Measurements from ENCODE around the gene TENM4. TPM values are rescaled to one million over a fixed set of nuclear protein-coding genes. Genes with fewer than 3 reads are reported as not detected.

The TENM4 gene
- total and polyA plus RNA-seq, 5 experiments from 2014 or later: not detected

GRCh38 chr11:79033833-79034232, 407.0 kb downstream of the TENM4 start:
- no peak overlapping the region for H3K4me3 Mint-ChIP-seq
- peaks cover 13 to 43% (median 22%) of the 10 kb centered on the region in 5 donors for H3K27me3 Mint-ChIP-seq
- POLR2A ChIA-PET: no interaction called here
- no peak for DNase-seq
- no peaks in the 10 kb centered on the region for H3K4me1 Mint-ChIP-seq
- no peak for ATAC-seq
- H3K27ac Mint-ChIP-seq: no peak overlapping the region
- H3K36me3 Mint-ChIP-seq: no peaks in the 10 kb centered on the region
- H3K9me3 Mint-ChIP-seq: no peaks in the 10 kb centered on the region

DNA sequence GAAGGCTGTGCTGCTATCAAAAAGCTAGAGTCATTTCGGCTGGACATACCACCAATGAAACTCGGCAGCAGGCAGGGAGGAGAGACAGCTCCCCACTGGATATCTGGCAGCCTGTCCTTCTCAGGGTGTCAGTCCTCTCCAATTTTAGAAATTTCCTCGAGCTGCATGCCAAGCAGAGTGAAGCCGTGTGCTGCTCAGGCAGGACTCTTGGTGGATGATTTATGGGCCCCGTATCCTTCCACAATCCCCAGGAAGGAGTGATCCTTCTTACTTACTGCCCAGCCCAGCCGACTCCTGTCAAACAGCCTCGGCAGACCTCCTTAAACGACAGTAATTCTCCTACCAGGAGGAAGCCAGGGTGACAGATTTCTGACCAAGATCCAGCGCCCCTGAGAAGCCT, 410.4 kb downstream of the TENM4 start:
- H3K4me3 Mint-ChIP-seq: no peak overlapping the region
- POLR2A ChIA-PET: no interaction called here
- DNase-seq: no peak
- peak overlapping the region in 1 of 10 donors; percentile 46 for H3K27ac Mint-ChIP-seq
- peaks cover 10 to 69% (median 40%) of the 10 kb centered on the region in 5 donors for H3K27me3 Mint-ChIP-seq
- peaks cover 0 to 6% (median 0%) of the 10 kb centered on the region in 9 donors for H3K9me3 Mint-ChIP-seq
- no peaks in the 10 kb centered on the region for H3K36me3 Mint-ChIP-seq
- no peak for ATAC-seq
- H3K4me1 Mint-ChIP-seq: peaks cover 0 to 6% (median 3%) of the 10 kb centered on the region in 4 donors

DNA sequence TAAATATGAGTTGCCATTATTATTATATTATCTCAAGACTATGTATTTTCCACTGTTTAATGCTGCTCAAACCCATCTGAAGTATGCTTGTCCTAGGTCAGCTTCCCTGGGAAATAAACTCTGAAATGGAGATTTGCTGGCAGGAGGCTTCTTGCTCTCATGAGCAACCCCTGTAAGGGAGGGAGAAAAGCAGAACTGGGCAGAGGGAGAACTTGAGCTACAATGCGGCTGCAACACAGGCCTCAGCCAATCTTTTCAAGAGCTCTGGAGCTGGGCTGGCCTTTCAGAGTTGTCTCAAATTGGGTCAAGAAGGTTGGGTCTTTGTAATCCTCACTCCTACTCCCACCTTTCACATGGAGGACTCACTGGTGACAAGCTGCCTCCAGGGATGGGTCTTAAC, 412.6 kb downstream of the TENM4 start:
- ATAC-seq (no peak), DNase-seq (no peak)
- peaks cover 0 to 6% (median 0%) of the 10 kb centered on the region in 9 donors for H3K9me3 Mint-ChIP-seq
- H3K36me3 Mint-ChIP-seq: no peaks in the 10 kb centered on the region
- no peak overlapping the region for H3K4me3 Mint-ChIP-seq
- H3K4me1 Mint-ChIP-seq: peaks cover 0 to 6% (median 3%) of the 10 kb centered on the region in 4 donors
- peaks cover 10 to 78% (median 40%) of the 10 kb centered on the region in 5 donors for H3K27me3 Mint-ChIP-seq
- POLR2A ChIA-PET: no interaction called here
- H3K27ac Mint-ChIP-seq: peak overlapping the region in 1 of 10 donors; percentile 31

DNA sequence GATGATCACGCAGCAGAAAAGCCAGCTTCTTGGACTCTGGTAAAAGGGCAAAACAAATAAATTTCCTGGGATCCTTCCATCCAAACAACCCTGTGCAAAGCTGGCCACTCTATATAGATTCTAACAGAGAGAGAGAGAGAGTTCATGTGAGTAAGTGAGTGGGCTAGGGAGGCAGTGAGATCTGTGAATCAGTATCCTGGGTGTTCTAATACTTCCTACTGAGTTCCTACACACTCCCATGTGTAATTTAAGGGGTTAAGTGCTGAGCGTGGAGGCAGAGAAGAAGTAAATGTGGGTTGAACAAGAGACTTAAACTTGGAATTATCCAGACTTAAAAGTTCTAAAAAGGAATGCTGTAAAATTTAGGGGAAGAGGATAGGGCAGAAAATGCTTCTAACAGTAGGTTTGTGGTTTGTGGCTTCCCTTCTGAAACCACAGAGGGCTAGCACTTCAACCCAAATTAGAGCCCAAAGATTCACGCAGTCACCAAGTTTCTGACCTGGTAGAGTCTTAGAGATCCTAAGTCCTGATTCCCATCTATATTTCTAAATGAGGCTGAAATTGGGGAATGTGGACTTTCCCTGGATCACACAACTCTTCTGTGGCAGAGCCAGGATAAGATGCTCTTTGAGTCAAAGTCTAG, 413.9 kb downstream of the TENM4 start:
- Mint-ChIP-seq H3K4me1 (peaks cover 0 to 6% (median 3%) of the 10 kb centered on the region in 4 donors), H3K27me3 (peaks cover 14 to 72% (median 38%) of the 10 kb centered on the region in 5 donors), H3K27ac (no peak overlapping the region), H3K9me3 (peaks cover 0 to 6% (median 1%) of the 10 kb centered on the region in 9 donors), H3K36me3 (no peaks in the 10 kb centered on the region), H3K4me3 (no peak overlapping the region)
- POLR2A ChIA-PET: no interaction called here
- no peak for DNase-seq
- no peak for ATAC-seq

GRCh38 chr11:79025622-79026021, 415.2 kb downstream of the TENM4 start:
- H3K27me3 Mint-ChIP-seq: peaks cover 11 to 70% (median 30%) of the 10 kb centered on the region in 5 donors
- POLR2A ChIA-PET: no interaction called here
- no peaks in the 10 kb centered on the region for H3K36me3 Mint-ChIP-seq
- H3K27ac Mint-ChIP-seq: no peak overlapping the region
- H3K4me3 Mint-ChIP-seq: no peak overlapping the region
- ATAC-seq: no peak
- DNase-seq: no peak
- peaks cover 0 to 6% (median 3%) of the 10 kb centered on the region in 4 donors for H3K4me1 Mint-ChIP-seq
- H3K9me3 Mint-ChIP-seq: peaks cover 0 to 6% (median 2%) of the 10 kb centered on the region in 9 donors

GRCh38 chr11:79025097-79025496, 415.7 kb downstream of the TENM4 start:
- no peaks in the 10 kb centered on the region for H3K36me3 Mint-ChIP-seq
- H3K9me3 Mint-ChIP-seq: peaks cover 0 to 6% (median 2%) of the 10 kb centered on the region in 9 donors
- peaks cover 11 to 65% (median 30%) of the 10 kb centered on the region in 5 donors for H3K27me3 Mint-ChIP-seq
- H3K4me3 Mint-ChIP-seq: no peak overlapping the region
- no peak overlapping the region for H3K27ac Mint-ChIP-seq
- ATAC-seq (no peak), DNase-seq (no peak)
- POLR2A ChIA-PET: no interaction called here
- H3K4me1 Mint-ChIP-seq: peaks cover 0 to 6% (median 3%) of the 10 kb centered on the region in 4 donors

DNA sequence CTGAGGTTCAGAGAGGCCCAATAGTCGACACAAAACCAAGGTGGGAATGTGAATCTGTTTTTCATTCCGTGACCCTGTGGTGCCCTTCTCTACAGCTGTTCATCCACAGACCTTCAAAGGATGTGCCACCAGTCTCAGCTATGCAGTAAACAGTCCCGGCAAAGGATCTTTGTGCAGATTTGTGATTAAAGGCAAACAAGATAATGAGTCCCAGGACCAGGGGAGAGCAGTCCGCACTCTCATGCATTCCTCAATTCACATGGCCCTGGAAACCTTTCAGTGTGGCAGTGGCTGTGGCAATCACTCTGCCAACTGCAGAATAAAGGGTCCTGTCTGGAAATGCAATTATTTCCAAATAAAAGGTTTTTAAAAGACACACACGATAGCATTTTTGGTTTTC, 418.6 kb downstream of the TENM4 start:
- no peak for ATAC-seq
- Mint-ChIP-seq H3K27ac (no peak overlapping the region), H3K9me3 (peaks cover 0 to 6% (median 2%) of the 10 kb centered on the region in 9 donors), H3K36me3 (no peaks in the 10 kb centered on the region), H3K27me3 (peaks cover 11 to 47% (median 28%) of the 10 kb centered on the region in 5 donors), H3K4me1 (peaks cover 0 to 6% (median 3%) of the 10 kb centered on the region in 4 donors), H3K4me3 (no peak overlapping the region)
- POLR2A ChIA-PET: no interaction called here
- DNase-seq: no peak

DNA sequence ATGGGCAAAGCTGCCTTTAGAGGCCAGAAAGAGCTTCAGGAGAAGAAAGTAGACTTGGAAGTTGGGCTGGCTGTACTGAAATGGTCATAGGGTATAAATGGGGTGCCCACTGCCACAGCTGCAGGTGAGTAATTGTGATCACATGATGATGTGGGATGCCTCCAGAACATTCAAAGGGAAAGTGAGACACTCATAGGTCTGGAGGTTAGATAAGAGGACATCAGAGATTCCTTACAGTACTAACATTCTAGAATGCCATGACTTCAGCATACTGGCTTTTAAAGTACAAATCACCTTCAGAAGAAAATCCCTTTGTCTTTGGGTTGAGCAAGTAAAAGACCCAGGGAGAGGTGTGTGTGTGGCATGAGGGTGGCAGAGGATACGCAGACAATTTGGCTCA, 419.2 kb downstream of the TENM4 start:
- Mint-ChIP-seq H3K4me1 (peaks cover 0 to 1% (median 0%) of the 10 kb centered on the region in 4 donors), H3K27me3 (peaks cover 11 to 41% (median 28%) of the 10 kb centered on the region in 5 donors), H3K4me3 (no peak overlapping the region), H3K36me3 (no peaks in the 10 kb centered on the region), H3K9me3 (peaks cover 0 to 6% (median 1%) of the 10 kb centered on the region in 9 donors), H3K27ac (no peak overlapping the region)
- POLR2A ChIA-PET: no interaction called here
- ATAC-seq: no peak
- DNase-seq: no peak

GRCh38 chr11:79019975-79020374, 420.9 kb downstream of the TENM4 start:
- no peaks in the 10 kb centered on the region for H3K36me3 Mint-ChIP-seq
- POLR2A ChIA-PET: no interaction called here

GRCh38 chr11:79019277-79019676, 421.6 kb downstream of the TENM4 start:
- H3K36me3 Mint-ChIP-seq: no peaks in the 10 kb centered on the region
- no peak overlapping the region for H3K27ac Mint-ChIP-seq
- peaks cover 0 to 4% (median 0%) of the 10 kb centered on the region in 9 donors for H3K9me3 Mint-ChIP-seq
- H3K4me3 Mint-ChIP-seq: no peak overlapping the region
- ATAC-seq (no peak), DNase-seq (no peak)
- POLR2A ChIA-PET: no interaction called here
- peaks cover 10 to 27% (median 20%) of the 10 kb centered on the region in 5 donors for H3K27me3 Mint-ChIP-seq
- no peaks in the 10 kb centered on the region for H3K4me1 Mint-ChIP-seq

More at GRCh38 chr11:79019975-79020374, 420.9 kb downstream of the TENM4 start:
- no peak for DNase-seq
- Mint-ChIP-seq H3K27ac (no peak overlapping the region), H3K4me1 (no peaks in the 10 kb centered on the region), H3K9me3 (peaks cover 0 to 4% (median 0%) of the 10 kb centered on the region in 9 donors), H3K4me3 (no peak overlapping the region), H3K27me3 (peaks cover 10 to 27% (median 20%) of the 10 kb centered on the region in 5 donors)
- no peak for ATAC-seq

DNA sequence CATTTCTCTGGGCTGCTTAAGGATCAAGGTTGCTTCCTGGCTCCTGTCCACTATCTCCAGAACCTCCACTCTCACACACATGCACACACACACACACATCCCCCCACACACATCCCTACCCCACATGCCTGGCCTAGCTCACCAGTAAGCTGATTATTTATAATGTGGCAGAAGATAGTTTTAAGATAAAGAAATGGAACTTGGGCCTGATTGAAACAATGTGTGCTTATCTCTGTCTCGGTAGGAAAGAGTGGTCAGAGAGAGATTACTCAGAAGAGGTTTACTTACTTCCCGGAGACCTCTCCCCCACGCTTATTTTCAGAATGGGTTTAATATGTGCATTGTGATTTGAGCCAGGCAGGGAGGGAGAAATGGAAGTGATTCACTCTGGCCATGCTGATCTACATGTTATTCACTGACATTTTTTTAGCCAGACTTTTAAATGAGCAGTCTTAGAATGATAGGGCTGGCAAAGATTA, 422.4 kb downstream of the TENM4 start:
- Mint-ChIP-seq H3K9me3 (peaks cover 0 to 5% (median 0%) of the 10 kb centered on the region in 9 donors), H3K27me3 (peaks cover 9 to 26% (median 22%) of the 10 kb centered on the region in 5 donors), H3K4me1 (no peaks in the 10 kb centered on the region), H3K36me3 (no peaks in the 10 kb centered on the region), H3K27ac (no peak overlapping the region), H3K4me3 (no peak overlapping the region)
- no peak for DNase-seq
- POLR2A ChIA-PET: no interaction called here
- no peak for ATAC-seq

DNA sequence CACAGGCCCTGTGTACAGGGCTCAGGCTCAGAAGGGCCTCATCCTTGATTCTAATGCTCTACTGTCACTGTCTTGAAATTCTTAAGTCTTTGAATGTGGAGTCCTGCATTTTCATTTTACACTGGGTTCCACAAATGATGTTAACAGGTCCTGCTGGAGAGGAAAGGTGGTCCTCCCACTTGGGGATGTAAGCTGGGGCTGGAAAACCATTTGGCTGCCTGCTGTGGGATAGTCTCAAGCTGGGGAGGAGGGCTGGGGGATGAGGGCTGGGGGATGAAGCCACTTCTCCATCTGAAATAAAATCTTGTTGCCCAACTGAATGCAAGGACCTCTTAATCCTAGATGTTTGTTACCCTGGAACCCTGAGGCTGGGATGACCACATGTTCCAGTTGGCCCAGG, 423.0 kb downstream of the TENM4 start:
- Mint-ChIP-seq H3K36me3 (no peaks in the 10 kb centered on the region), H3K4me1 (no peaks in the 10 kb centered on the region), H3K27ac (no peak overlapping the region), H3K4me3 (no peak overlapping the region), H3K27me3 (peaks cover 8 to 32% (median 21%) of the 10 kb centered on the region in 5 donors), H3K9me3 (peaks cover 0 to 8% (median 0%) of the 10 kb centered on the region in 9 donors)
- ATAC-seq (no peak), DNase-seq (no peak)
- POLR2A ChIA-PET: no interaction called here

- no peak for DNase-seq
- H3K36me3 Mint-ChIP-seq: no peaks in the 10 kb centered on the region
- H3K27ac Mint-ChIP-seq: no peak overlapping the region
- no peaks in the 10 kb centered on the region for H3K4me1 Mint-ChIP-seq
- H3K27me3 Mint-ChIP-seq: peaks cover 6 to 28% (median 11%) of the 10 kb centered on the region in 5 donors
- POLR2A ChIA-PET: no interaction called here
- no peak for ATAC-seq
- peaks cover 0 to 22% (median 8%) of the 10 kb centered on the region in 9 donors for H3K9me3 Mint-ChIP-seq
- H3K4me3 Mint-ChIP-seq: no peak overlapping the region
Observed at GRCh38 chr11:79013509-79013908, 427.3 kb downstream of the TENM4 start.

All from naive thymus-derived CD8-positive, alpha-beta T cell (primary cell).